C1 segment of cervical spinal cord (tissue), 14 donors: ENCODE measurements around the gene GCH1.
"Not testable (repeated sequence)": the region's sequence is repeated elsewhere in the genome, so short reads cannot be mapped to it uniquely, and the experiment has no call there.

ENCODE experiments used
- DNase-seq, 14 donors: peaks; one replicate each; lab custom pipeline; 2025; lab: John Stamatoyannopoulos, UW

Gene GCH1, protein sequence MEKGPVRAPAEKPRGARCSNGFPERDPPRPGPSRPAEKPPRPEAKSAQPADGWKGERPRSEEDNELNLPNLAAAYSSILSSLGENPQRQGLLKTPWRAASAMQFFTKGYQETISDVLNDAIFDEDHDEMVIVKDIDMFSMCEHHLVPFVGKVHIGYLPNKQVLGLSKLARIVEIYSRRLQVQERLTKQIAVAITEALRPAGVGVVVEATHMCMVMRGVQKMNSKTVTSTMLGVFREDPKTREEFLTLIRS

GRCh38 chr14:54902521-54903420 is at the start of gene GCH1:
TSS of gene GCH1 (minus strand) at chr14:54902826. CDS start at chr14:54902663, 163 bp downstream.
- DNase-seq: peak in 10 of 14 donors; percentile 41 to 75 (median 46)

DNA sequence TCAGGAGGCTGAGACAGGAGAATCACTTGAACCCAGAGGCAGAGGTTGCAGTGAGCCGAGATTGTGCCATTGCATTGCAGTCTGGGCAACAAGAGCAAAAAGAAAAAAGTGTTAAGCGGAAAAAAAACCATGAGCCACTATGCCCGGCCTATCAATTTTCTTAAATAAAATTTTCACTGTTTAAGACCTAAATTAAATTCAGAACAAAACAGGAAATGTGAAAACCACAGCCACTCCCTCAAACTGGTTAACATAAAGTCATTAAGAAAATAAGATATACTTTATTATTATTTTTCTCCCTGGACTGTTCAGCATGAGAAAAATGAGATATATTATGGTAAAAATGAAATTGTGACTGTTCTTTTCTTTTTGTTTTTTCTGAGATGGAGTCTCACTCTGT is 44.6 kb upstream of the GCH1 start:
- DNase-seq: no peak

DNA sequence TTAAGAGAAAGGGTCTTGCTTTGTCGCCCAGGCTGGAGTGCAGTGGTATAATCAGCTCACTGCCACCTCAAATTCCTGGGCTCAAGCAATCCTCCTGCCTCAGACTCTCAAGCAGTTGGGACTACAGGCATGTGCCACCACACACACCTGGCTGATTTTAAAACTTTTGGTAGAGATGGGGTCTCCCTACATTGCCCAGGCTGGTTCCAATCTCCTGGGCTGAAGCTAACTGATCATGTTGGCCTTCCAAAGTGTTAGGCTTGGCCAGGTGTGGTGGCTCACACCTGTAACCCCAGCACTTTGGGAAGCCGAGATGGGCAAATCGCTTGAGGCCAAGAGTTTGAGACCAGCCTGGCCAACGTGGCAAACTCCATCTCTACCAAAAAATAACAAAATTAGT is 43.9 kb upstream of the GCH1 start:
- DNase-seq: no peak

- no peak for DNase-seq
These were observed 42.2 kb upstream of the GCH1 start for GRCh38 chr14:54944737-54945391.

DNA sequence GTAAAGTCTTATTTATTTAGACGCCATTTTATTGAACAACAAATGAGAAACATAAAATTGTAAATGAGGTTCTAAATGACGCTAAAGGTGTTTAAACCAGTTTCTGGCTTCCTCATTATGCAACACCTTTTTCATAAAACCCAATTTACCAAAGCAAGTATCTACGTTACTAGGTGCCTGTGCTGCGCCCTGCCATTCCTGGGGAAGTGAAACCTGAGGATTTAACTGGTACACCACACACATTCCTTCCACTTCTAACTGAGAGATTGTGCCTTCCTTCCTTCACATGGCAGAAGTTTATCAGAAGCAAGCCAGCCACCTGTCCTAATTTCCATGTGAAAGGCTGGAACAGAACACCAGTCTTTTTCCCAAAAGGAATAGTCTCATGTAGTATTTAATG is 40.3 kb upstream of the GCH1 start:
- no peak for DNase-seq

DNA sequence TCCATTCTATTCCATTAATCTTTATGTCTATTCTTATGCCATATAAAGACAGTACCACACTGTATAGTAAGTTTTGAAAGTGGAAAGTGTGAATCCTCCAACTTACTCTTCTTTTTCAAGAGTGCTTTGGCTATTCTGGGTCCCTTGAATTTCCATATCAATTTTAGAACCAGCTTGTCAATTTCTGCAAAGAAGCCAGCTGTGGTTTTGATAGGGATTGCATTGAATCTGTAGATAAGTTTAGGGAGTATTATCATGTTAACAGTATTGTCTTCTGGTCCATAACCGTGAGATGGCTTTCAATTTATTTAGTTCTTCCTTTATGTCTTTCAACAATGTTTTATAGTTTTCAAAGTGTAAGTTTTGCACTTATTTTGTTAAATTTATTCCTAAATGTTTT is 34.2 kb upstream of the GCH1 start:
- DNase-seq: no peak

- DNase-seq: no peak
These were observed 33.3 kb upstream of the GCH1 start for GRCh38 chr14:54935958-54936357.

GRCh38 chr14:54935100-54935499 is 32.5 kb upstream of the GCH1 start:
- no peak for DNase-seq

DNA sequence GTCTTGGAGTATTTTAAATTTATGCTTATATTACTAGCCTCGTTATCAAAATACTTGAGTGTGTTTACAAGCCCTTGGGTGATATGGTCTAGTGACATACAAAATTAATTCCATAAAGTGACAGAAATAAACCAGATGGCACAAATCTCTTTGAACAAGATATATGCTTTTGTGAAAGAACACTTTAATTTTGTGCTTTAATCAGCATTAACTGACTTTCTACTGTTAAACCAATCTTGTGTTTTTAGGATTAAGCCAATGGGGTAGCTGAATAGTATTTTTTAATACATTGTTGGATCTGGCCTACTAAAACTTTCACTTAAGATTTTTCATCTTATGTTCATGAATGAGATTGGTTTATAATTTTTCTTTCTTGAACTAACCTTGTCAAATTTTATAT is 30.4 kb upstream of the GCH1 start:
- DNase-seq: no peak

DNA sequence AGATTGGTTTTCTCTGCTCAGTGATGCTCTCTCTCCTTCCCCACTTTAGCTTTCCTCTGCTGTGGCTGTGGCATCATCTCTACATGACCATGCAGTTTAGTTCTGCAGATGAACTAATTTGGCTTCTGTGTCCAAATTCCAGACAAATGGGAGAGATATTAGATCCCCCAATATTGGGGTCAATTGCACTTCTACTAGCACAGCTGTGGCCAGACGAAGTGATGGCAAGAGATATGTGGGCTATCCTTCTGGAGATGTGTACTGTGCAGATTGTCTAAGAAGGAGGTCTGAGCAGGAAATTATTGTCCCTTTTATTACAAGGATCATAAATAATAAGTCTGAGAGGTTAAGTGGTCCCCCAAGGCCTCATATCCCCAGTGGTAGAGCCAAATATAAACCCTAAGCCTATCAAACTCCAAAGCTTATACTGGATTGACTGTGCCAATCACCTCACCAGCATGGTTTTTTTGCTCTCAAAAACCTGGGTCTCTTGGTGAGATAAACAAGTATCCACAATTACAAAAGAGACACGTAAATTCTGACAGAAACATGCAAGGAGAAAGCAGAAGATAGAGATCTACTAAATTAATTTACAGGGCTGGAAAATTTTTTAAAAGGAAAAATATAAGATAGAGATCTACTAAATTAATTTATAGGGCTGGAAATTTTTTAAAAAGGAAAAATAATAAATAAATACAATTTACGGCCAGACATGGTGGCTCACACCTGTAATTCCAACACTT is 29.1 kb upstream of the GCH1 start:
- no peak for DNase-seq

DNA sequence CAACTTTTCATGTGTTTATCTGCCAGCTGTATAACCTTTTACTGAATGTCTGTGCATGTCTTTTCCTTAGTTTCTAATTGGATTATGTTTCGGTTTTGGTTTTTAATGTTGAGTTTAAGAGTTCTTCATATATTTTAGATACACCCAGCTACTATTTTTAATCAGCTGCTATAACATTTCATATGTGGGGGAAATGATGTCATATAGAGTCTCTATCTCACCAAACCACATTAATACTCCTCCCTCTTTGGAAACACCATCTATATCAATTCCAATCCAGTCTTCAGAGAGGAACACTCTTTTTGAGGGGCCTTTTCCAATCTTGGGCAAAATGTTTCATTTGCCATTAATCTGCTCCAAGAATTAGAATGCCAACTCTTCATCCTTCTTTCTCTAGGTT is 28.5 kb upstream of the GCH1 start:
- DNase-seq: no peak

- DNase-seq: no peak
These were observed 26.9 kb upstream of the GCH1 start for GRCh38 chr14:54929556-54929955.

- no peak for DNase-seq
These were observed 25.6 kb upstream of the GCH1 start for GRCh38 chr14:54928216-54928615.

DNA sequence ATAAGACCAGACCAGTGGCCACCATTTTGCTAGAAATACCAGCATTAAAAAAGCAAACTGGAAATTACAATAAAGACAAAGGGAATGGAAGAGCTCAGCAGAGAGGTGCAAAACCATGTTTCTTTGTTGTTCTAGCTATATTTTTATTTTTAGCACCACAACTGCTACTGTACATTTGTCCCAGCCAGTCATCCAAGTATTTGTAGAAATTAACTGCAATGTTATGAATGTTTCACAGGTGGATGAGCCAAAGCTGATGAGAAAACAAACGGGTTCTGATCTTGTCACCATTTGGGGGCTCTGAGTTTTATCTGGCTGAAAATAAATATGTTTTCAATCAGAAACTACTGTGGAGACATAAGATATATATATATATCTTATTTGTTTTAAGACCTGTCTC is 24.9 kb upstream of the GCH1 start:
- DNase-seq: no peak

DNA sequence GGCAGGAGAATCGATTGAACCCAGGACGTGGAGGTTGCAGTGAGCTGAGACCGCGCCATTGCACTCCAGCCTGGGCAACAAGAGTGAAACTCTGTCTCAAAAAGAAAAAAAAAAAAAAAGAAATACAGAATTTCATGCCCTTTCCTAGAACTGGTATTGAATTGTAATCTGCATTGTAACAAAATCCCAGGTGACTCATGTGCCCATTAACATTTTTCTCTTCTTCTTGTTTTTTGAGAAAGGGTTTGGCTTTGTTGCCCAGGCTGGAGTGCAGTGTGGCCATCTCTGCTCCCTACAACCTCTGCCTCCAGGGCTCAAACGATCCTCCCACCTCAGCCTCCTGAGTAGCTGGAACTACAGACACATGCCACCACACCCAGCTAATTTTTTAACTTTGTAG is 23.9 kb upstream of the GCH1 start:
- DNase-seq: not testable (repeated sequence)

DNA sequence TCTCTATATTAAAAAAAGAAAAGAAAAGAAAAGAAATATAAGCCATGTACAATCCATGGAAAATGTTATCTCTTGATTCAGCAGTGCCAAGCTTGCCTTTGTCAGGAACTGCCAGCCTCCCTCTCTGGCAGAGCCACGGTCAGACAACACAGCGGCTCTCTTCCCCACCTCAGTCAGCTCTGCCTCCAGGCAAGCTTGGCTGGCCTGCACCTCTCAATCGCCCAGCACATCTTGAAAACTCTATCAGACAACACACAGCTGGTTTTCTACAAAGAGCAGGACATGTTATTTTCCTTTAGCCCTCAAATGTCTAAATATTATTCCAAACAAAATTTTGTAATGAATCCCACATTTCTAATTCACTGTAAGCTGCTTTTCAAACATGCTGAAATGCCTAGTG is 20.0 kb upstream of the GCH1 start:
- DNase-seq: no peak

DNA sequence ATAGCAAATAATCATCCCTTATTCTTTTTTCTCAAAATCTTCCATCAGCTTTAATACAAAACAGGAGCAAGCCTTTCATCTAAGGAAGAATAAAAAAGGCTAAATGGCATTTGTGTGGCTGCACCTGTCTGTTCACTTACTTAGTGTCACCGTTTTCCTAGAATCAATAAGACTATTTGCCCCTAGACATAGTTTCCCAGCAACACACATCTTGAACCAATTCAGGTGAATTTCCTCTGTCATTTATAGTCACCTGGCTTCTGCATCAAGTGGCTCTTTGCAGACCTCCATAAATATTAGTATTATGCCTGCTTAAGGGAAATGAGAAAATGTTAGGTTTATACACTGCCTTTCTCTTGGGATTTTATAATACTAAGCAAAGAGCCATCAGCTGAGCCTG is 17.4 kb upstream of the GCH1 start:
- DNase-seq: no peak

DNA sequence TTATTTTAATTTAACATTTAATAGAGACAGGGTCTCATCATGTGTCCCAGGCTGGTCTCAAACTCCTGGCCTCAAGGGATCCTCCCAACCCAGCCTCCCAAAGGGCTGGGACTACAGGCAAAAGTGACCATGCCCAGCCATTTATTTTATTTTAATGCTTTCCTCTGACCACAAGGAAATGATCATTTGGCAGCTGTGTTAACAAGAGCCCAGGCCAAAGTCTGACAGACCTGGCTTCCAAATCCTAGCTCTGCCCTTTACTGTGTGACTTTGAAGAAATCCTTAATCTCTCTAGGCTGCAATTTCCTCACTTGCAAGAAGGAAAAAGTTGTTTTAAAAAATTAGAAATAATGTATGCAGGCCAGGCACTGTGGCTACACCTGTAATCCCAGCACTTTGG is 16.7 kb upstream of the GCH1 start:
- DNase-seq: no peak

DNA sequence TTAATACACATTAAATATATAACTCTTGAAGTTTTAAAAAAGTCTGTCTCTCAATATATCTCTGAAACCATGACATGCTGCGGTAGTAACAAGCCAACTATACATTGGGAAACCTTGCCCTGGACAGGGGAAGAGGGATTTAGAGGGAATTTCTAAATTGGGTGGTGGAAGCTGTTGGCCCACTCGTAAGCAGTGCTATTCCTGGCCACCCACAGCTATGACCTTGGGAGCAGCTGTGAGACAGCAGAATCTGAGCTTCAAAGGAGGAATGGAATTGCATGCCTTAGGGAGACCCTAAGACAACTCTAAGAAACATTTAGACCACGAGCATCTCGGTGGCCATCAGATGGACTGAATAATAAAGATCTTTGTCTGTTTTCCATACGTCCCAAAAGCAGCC is 15.8 kb upstream of the GCH1 start:
- DNase-seq: no peak

GRCh38 chr14:54916101-54916500 is 13.5 kb upstream of the GCH1 start:
- no peak for DNase-seq

DNA sequence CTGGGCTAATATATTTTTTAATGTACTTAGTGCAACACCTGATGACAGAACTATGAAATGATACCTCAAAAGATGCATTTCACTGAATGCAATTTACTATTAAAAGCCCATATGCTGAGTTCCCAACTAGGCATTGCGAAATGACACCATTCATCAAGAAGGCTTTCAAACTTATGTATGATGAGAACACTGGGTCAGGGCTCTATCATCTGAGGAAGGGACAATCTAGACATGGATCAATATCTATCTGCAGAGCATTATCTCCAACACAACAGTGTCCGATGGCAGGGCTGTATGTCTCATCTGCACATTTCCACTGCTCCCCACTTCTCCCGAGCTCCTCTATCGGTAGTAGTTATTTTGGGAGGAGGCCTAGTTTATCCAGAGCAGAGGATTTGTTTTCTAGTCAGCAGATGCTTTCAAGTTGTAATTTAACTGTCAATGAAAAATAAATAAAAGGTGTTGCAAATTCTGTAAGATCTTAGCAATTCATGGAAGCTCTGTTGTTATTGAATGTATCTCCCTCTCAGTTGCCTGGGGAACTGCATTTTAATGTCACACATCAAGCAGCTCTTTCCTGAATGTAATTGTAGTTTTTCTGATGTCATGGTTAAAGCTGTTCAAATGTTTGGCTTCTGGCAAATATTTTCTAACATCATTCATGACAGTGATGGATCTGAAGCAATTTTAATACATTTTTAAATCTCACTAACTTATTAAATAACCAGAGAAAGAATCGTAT is 7.4 kb upstream of the GCH1 start:
- DNase-seq: no peak
